ENCODE results near the gene P2RY6.
A peak's percentile ranks its signal among the peaks of the same experiment; 100 is the strongest.

Gene P2RY6

DNA sequence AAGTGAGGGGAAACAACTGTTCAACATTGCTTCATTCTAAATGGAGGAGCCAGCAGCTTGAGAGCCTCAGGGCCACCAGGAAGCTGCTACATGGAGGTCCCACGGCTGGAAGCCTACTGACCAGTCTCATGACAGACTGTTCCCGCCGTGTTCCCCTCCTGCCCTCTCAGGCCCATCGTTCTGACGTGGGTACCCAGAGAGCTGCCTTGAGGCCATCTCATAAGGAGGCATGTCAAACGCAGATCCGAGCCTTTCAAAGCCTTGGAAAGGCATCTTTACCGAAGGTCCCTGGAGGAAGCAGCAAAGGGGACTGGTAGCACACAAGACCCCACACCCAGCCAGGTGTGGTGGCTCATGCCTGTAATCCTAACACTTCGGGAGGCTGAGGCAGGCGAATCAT lies 27.6 kb downstream of the P2RY6 start:
- DNase-seq, result no peak

DNA sequence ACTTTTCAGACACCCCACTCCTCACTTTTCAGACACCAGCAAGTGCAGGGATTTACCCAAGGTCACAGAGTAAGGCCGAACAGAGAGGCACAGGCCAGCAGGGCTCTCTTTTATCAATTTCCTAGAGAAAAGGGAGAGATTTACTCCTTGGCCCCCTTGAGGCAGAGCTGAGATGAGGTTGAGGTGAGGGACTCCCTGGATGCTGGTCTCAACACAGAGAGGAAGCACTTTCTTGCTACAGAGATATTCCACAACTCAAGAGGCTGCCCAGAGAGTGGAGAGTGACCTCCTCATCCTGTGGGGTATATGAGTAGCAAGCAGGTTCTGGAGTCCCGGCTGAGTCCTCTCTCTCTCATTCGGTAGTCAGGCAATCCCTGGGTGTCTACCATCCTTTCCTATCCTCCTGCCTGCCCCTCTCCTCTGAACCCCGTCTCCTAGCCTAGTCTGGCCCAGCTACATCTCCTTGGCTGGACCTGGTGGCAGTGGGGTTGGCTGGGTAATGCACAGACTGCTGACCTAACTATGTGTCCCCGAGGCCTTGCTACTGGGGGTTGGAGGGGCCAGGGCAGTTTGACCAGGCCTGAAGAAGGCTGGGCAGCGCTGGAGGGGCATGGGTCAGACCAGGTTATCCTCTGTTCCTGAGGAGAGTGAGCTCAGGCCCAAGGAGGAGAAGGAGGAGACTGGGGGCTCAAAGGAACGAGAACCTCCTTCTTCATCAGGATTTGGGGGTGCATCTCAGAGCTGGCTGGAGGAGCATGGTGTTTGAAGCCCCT lies 34.1 kb downstream of the P2RY6 start:
- DNase-seq, result no peak

DNA sequence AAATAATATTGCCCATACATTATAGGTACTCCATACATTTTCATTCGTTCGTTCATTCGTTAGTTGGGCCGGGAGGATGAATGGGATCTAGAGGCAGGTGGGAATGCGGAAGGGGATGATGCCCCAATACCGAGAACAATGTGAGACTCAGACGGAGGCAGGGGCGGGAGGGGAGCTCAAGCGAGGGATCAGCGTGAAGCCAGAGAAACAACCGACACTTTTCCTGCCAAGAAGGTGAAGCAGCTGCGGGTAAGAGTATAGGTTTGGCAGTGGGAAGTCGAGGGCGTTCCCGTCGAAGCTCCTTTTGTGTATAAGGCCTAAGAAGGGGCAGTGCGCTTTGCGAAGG lies 34.8 kb downstream of the P2RY6 start:
- DNase-seq, result no peak

DNA sequence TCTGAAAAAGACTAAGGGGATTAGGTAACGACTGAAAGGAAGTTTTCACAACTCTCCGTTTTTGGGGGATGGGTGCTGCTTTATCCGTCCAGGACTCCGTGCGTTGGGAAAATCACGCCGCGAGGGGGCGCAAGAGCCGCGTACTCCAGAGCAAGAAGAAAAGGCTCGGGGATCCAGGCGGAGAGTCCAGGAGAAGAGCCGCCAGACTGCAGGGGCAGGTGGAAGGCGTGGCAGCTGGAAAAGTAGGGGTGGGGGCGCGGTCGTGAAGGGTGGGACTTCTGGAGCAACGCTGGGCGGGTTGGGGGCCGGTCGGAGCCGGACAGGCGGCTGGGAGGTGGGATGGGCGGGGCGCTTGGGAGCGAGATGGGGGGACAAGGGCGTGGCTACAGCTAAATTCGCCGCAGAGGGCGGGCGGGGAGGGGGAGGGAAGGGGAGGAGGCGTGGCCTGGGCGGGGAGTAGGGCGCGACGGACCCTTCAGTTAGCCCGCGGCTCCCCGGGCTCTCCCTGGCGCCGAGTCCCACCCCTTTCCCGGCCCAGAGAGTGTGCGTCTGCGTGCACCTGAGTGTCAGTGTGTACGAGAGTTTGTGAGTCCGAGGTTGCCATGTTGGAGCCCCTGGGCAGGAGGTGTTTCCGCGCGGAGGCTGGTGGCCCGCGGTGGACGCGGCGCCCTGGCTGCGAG lies 35.3 kb downstream of the P2RY6 start:
- peak; percentile 81 to 98 for DNase-seq

DNA sequence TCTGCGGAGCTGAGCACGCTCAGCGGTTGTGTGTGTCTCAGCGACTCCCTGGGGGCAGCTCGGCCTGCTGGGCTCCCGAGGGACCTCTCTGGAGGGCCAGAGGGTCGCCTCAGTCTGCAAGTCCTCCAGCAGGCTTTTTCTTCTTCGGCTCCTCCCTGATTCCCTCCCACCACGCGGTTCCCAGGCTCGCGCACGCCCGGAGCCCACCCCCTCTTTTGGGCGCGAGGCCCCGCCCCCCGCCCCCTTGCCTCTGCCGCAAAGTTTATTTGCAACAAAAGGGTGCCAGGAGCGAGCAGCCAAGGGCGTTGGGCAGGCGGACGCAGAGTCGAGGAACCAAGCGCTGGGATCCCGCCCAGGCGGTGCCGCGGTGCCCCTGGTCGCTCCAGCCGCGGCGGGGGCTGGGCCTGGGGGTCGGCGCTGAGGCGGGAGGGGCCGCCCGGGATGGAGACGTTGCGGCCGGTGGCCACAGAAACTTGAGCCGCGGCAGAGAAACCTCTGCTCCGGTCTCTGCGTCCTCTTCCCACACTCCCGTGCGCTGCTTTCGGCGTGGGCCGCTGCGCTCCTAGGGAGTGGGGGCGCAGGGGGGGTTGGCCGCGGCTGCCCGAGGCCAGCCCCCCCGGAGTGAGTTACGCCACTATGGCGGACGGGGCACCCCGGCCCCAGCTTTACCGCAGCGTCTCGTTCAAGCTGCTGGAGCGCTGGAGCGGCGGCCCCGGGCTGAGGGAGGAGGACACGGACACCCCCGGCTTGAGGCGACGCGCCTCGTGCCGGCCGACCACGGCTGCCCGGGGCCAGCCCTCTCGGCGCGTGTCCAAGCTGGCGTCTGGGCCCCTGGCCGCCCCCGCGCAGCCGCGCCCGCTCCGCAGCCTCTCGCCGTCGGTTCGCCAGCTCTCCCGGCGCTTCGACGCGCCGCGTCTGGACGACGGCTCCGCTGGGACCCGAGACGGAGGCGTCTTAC lies 36.1 kb downstream of the P2RY6 start, which contains the start of gene ARHGEF17:
Gene ARHGEF17 (plus strand): TSS at position 274 of the 958 bp plus-strand sequence. CDS start 363 bp downstream, at position 637.
- peak; percentile 18 to 38 for DNase-seq

DNA sequence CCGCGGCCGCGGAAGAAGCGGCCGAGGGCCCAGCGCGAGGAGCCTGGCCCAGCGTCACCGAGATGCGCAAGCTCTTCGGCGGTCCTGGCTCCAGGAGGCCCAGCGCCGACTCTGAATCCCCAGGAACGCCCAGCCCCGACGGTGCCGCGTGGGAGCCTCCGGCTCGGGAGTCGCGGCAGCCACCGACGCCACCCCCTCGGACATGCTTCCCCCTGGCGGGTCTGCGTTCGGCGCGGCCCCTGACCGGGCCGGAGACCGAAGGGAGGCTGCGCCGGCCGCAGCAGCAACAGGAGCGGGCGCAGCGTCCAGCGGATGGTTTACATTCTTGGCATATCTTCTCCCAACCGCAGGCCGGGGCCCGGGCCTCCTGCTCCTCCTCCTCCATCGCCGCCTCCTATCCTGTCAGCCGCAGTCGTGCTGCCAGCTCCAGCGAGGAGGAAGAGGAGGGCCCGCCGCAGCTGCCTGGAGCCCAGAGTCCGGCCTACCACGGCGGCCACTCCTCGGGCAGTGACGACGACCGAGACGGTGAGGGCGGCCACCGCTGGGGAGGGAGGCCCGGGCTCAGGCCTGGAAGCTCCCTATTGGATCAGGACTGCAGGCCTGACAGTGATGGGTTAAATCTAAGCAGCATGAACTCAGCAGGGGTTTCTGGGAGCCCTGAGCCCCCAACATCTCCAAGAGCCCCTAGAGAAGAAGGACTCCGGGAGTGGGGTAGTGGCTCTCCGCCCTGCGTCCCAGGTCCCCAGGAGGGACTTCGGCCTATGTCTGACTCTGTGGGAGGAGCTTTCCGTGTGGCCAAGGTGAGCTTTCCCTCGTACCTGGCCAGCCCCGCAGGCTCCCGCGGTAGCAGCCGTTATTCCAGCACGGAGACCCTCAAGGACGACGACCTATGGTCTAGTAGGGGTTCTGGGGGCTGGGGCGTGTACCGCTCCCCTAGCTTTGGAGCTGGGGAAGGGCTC lies 37.1 kb downstream of the P2RY6 start:
- DNase-seq, result peak; percentile 58 to 62

DNA sequence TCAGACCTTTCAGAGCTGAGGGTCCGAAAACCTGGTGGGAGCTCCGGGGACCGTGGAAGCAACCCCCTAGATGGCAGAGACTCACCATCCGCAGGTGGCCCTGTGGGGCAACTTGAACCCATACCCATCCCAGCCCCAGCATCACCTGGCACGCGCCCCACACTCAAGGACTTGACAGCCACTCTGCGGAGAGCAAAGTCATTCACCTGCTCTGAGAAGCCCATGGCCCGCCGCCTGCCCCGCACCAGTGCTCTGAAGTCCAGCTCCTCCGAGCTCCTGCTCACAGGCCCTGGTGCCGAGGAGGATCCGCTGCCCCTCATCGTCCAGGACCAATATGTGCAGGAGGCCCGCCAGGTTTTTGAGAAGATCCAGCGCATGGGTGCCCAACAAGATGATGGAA lies 37.9 kb downstream of the P2RY6 start:
- DNase-seq, result no peak

DNA sequence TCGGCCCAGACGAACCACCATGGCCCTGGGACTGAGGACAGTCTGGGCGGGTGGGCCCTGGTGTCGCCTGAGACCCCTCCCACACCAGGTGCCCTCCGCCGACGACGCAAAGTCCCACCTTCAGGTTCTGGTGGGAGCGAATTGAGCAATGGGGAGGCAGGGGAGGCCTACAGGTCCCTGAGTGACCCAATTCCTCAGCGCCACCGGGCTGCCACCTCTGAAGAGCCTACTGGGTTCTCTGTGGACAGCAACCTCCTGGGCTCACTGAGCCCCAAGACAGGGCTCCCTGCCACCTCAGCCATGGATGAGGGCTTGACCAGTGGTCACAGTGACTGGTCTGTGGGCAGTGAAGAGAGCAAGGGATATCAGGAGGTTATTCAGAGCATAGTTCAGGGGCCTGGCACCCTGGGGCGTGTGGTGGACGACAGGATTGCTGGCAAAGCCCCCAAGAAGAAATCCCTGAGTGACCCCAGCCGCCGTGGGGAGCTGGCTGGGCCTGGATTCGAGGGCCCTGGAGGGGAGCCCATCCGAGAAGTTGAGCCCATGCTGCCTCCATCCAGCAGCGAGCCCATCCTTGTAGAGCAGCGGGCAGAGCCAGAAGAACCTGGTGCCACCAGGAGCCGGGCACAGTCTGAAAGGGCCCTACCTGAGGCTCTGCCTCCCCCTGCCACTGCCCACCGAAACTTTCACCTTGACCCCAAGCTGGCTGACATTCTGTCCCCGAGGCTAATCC lies 38.7 kb downstream of the P2RY6 start:
- no peak for DNase-seq

DNA sequence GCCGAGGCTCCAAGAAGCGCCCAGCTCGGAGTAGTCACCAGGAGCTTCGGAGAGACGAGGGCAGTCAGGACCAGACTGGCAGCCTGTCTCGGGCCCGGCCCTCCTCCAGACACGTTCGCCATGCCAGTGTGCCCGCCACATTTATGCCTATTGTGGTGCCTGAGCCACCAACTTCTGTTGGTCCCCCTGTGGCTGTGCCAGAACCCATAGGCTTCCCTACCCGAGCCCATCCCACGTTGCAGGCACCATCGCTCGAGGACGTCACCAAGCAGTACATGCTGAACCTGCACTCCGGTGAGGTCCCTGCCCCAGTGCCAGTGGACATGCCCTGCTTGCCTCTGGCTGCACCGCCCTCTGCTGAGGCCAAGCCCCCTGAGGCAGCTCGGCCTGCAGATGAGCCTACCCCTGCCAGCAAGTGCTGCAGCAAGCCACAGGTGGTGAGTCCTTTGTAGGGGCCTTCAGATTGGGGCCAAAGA lies 39.3 kb downstream of the P2RY6 start:
- DNase-seq, result no peak

DNA sequence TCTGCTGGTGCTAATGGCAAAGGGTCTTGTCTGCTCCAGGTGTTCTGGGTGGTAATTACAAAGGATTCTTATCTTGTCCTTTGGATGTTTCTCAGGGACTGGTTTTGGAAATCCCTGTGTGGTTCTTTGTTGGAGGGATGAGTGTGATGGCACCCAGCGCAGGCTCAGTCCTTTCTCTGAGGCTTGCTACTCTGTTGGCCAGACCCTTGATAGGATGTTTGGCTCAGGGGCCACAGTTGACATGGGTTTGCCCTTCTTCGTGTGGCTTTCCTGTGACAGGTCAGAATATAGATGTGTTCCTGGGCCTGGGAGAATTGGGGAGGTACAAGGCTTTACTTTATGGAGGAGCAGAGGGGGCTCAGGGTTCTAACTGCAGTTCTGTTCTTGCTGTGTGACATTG lies 39.9 kb downstream of the P2RY6 start:
- no peak for DNase-seq

DNA sequence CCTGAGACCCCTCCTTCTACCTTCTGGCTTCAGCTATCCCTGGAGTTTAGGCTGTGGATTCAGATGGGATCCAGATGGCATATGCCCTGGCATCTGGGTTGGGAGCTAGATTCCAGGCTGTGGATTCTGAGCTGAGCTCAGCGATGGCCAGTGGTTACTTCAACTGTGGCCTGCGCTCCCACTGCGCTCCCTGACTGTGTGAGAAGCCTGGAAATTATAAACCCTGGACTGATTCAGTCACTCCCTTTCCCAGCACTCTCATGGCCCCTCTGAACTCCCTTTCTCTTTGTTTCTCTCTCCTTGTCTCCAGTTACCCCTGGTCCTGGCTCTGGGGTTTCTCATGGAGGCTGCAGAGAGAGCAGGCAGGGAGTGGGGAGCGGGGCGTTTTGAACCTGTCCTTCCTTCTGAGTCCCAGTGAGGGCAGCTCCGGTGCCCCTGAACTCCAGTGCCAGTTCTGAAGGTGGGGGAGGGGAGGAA lies 40.8 kb downstream of the P2RY6 start:
- DNase-seq, result no peak

DNA sequence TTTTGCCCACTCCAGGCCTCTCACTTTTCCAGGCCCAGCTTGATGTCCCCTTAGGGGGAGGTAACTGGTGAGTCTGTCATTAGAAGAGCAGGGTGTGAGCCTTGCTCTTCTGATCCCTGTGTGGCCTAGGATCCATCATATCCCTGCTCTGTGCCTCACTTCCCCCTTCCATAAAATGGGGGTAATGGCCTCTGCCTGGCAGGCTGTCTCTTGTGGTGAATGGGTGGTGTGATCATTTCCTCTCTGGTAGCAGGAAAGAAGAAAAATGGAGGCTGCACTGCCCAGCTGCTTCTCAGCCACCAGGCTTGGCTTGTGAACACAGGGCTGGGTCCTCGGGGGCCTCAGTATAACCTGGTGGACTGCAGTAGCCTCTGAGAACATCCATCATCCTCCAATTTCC lies 41.5 kb downstream of the P2RY6 start:
- peak in 1 of 2 donors; percentile 35 for DNase-seq

DNA sequence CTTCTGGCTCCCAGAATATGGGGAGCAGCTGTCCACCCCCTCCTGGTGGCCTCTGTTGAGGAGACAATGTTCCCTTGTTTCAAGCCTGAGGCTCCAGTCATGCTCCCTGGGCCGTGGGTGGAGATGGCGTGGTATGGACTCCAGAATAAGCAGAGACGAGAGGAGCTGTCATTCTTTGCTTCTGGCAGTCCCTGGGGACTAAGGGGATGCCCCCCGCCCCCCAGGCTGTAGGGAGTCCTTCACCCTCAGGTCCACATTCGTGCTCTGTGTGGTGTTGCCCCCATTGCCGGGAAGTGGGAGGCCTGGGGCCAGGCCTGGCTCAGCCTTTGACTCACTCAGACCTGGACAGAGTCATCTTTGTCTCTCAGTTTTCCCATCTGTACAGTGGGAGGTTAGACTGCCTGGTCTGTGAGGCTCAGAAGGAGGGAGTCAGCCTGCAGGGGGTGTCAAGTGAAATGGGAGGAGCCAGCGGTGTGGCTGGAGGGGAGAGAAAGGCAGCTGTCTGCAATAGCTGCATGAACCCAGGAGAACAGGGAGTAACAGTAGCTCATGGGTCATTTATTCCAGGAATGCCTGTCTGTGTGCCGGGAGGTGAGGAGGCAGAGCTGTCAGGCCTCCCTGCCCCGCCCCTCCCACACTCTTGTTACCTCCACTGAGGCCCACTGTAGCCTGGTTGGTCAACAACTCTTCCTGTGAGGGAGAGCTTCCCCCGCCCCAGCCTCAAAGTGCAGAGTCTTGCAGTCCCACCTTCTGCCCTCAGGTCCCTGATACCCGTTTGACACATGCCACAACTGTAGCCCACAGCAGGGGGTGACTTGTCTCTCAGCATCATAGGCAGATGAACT lies 42.2 kb downstream of the P2RY6 start:
- DNase-seq, result peak in 1 of 2 donors; percentile 38

DNA sequence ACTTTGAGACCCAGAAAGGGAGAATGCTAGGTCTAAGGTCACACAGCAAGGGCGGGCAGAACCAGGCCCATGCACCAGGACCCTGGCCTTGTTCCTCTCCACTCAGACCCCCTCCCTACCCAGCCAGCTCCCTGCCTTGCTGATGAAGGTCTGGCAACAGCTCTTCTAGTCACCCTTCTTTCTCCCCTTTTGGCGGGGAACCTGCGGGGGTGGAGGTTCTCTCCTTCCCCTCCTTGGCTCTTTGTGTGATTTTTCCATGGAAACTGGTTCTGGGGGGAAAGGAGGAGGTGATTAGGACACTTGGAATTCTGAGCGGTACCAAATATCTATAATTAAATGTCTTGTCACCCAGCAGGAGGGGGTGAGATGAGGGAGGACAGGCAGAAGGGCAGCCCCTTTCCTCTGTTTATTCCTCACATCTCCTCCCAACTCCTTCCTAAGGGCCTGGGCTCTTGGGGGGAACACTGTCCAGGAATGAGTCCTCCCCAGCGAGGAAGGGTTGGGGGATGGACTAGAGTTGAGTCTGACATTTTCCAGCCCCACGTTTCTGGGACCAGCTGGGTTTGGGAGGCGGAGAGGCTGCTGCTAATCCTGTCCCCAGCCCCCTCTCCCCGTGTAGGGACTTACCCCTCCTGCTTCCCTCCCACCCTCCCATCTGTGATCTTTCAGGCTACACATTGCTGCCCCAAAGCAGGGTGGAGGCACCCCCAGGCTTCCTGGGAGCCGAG lies 43.3 kb downstream of the P2RY6 start:
- no peak for DNase-seq

DNA sequence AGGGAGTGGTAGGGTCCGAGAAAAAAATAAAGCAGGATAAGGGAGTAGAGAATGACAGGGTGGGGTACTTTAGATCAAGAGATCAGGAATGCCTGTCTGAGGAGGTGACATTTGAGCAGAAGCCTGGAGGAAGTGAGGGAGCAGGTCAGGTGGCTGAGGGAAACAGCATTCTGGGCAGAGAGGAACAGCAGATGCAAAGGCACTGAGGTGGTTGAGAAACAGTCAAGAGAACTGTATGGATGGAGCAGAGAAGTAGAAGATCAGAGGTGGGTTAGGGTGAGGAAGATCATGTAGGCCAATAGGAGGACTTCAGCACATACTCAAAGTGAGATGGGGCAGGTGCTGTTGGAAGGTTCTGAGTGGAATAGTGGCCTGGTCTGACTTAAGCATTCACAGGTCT lies 44.3 kb downstream of the P2RY6 start:
- DNase-seq, result no peak

DNA sequence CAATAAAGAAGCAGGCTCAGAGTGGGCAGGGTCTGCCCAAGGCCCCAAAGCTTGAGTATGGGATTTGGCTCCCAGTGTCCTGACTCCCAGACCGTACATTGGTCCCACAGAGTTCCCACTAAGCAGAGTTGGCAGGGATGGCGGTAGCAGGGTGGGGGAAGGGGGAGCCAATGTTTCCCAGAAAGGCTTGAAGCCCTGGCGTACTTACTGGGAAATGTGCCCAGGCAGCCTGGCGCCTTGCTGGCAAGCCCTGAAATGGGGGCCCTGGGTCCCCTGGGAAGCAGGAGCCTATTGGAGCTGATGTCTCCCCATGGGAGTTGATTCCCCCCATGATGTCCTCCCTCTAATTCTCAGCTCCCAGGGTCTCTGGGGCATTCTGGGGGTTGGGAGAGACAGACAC lies 45.2 kb downstream of the P2RY6 start:
- no peak for DNase-seq

DNA sequence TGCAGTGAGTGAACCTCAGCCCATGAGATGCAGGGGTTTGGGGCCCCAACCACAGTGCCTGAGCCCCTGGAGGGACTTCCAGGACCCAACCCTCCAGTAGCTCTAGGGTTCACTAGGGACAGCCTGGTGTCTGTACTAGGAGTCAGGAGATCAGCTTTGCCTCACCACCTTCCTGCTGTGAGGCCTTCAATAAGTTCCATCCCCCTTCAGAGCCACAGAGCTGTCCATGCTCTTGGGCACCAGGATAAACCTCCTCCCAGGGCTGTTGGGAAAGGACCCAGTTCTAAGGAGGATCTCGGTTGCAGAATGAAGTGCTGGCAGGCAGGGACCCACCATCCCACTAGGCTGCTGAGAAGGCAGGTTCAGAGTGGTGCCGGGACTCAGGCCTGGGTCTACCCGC lies 45.7 kb downstream of the P2RY6 start:
- no peak for DNase-seq

DNA sequence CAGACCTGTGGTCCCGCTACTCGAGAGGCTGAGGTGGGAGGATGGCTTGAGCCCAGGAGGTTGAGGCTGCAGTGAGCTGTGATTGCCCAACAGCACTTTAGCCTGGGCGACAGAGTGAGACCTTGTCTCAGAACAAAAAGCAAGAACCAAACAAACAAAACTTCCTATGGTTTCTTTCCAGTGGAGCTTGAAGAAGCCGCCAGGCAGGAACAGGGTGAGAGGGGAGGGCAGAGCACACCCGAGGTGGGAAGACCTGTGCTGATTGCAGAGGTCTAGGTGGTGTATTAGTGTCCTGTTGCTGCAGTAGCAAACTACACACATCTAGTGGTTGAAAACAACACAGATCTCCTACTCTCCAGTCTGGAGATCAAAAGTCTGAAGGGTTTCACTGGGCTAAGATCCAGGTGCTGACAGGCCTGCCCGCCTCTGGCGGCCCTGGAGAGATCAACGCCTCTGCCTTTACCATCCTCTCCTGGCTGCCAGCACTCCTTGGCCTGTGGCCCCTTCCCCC lies 46.4 kb downstream of the P2RY6 start:
- no peak for DNase-seq

Data from inflammatory macrophage treated with lipopolysaccharide for 1 hour (primary cell).